ENCODE results near the gene RBPJ.

RBPJ gene

DNA sequence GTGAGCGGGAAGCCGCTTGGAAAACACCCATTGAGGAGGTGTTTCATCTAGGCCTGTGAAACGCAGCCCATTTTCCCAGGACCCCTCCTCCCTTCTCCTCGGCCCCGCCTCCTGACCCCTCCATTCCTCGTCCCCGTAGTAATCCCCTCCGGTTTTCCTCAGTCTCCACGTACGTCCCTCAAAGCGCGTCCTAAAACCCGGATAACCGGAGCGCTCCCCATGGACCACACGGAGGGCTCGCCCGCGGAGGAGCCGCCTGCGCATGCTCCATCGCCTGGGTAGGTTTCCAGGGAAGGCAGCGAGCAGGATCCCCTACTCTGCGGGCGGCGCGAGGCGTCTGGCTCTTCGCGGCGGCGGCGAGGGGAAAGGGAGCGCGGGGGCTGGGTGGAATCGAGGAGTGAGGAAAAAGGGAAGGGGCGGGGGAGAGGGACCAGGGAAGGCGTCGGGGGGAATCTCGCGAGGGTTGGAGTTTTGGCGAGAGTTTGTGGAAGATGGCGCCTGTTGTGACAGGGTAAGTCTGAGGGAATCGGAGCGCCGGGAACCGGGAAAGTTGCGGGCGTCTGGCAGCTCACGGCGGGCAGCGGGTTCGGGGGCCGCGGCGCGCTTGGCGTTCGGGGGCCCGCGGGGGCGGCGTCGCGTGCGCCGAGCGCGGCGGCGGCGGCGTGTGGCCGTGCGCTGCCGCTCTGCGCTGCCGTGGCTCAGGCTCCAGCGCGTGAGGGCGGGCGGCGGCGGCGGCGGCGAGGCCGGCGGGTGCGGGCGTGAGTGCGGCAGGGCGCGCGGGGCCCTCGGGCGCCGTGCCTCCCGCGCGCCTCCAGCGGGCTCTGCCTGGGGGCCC is at the start of gene RBPJ:
TSS of gene RBPJ (plus strand) at position 477 of the 835 bp plus-strand sequence. CDS start at position 492, 15 bp downstream.
- DNase-seq, result peak; percentile 85 to 88

GRCh38 chr4:26271703-26272102 is 49.1 kb upstream of the RBPJ start:
- no peak for DNase-seq

- DNase-seq, result no peak
Measured at GRCh38 chr4:26272654-26273615, 47.9 kb upstream of the RBPJ start.

DNA sequence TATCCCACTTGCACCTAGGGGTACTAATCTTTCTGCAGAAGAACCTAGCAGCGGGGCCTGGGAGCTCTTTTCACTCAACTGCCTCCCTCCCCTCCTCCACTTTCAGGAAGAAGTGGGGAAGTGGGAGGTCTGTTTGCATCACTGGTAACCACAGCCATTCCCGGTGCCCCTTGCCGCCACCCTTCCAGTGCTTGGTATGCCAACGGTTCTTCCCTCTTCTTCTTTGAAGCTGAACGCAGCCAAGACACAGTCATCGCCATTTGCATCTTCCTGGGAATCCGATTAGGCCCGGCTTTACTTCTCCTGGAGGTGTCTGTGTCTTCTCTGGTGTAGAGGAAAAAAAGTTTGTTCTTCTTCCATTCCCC is 47.2 kb upstream of the RBPJ start:
- no peak for DNase-seq

DNA sequence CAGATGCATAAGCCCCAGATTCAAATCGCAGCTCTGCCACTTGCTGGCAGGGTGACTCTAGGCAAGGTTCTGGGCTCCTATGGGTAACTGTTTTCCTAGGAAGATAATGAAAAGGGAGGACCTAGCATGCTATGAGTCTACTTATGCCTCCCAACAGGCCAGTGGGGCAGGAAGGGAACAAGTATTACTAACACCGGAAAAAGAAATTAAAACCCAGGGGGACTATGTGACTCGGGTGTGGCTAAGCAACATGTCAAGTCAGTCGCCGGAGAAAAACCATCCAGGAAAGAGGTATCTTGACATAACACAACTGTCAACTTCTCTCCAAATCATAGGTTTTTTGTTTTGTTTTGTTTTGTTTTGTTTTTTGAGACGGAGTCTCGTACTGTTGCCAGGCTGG is 45.5 kb upstream of the RBPJ start:
- no peak for DNase-seq

DNA sequence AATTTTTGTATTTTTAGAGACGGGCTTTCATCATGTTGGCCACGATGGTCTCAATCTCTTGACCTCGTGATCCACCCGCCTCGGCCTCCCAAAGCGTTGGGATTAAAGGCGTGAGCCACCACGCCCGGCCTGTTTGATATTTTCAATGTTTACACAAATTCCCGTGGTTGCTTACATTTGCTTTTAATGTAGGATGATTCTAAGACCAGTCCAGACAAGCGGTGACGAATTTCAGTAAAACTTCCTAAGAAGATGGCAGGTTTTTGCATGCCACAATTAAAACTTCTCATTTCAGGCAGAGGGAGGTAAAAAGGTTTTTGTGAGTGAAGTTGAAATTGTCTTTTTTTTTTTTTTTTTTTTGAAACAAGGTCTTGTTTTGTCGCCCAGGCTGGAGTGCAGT is 41.4 kb upstream of the RBPJ start:
- no peak for DNase-seq

- no peak for DNase-seq
Measured at GRCh38 chr4:26281881-26282280, 38.9 kb upstream of the RBPJ start.

DNA sequence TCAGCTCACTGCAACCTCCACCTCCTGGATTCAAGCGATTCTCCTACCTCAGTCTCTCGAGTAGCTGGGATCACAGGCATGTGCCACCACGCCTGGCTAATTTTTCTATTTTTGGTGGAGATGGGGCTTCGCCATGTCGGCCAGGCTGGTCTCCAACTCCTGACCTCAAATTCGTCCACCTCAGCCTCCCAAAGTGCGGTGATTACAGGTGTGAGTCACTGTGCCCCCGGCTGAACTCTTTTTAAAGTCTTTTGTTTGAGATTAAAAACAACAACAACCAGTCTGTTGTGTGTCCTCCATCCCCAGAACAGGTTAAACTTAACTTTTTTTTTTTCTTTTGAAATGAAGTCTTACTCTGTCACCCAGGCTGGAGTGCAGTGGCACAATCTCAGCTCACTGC is 36.3 kb upstream of the RBPJ start:
- DNase-seq, result no peak

GRCh38 chr4:26285272-26285671 is 35.5 kb upstream of the RBPJ start:
- no peak for DNase-seq

DNA sequence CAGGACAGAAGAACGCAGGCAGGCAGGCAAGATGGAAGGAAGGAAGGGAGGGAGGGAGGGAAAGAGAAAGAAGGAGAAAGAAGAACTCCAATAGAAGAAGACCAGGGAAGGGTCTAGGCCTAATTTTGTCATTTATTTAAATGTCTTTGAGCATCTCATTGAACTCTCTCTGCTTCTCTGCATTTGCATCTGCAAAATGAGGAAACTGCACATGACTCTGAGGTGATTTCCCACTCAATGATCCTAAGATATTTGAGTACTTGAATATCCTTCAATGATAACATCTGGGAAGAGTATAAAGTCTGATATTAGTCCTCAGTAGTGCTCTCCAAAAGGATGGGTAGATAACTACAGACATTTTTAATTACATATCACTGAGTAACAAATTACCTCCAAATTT is 33.1 kb upstream of the RBPJ start:
- DNase-seq, result no peak

DNA sequence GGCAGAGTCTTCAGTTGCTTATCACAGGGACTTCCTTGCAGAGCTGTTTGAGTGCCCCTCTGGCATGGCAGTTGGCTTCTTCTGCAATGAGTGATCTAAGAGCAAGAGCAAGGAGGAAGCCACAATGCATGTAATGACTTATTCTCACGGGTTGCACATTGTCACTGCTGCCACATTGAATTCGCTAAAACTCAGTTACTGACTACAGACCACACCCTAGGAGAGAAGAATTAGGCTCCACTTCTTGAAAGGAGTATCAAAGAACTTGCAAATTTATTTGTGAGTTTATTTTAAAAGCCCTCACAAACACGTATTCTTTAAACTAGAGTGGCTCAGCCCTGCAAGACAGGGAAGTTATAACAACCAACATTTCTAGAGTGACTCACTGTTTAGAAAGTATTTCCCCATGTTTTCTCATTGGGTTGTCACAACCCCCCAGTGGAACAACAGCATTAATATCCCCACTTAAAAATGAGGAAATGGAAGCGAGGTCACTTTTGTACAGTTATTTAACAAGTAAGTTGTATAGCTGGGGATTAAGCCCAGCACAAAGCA is 32.4 kb upstream of the RBPJ start:
- DNase-seq, result peak; percentile 15 to 28

- DNase-seq, result no peak
Measured at GRCh38 chr4:26289401-26289800, 31.4 kb upstream of the RBPJ start.

DNA sequence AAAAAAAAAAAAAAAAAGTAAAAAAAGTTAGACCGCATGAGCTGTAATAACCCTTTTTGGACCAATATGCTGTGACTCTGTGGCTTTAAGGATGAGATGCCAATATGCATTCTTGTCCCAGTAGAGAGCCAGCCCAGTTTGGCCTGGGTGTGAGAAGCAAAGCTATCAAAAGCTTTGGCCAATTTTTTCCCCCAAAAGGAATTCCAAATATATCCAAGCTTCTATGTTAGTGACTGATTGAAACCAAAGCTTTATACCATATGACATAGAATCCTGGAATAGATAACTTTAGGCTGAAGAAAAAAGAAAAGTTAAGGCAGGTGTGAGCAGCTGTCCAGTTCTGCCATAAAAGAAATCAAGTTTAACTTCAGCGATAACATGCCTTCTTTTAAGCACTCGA is 30.5 kb upstream of the RBPJ start:
- DNase-seq, result no peak

DNA sequence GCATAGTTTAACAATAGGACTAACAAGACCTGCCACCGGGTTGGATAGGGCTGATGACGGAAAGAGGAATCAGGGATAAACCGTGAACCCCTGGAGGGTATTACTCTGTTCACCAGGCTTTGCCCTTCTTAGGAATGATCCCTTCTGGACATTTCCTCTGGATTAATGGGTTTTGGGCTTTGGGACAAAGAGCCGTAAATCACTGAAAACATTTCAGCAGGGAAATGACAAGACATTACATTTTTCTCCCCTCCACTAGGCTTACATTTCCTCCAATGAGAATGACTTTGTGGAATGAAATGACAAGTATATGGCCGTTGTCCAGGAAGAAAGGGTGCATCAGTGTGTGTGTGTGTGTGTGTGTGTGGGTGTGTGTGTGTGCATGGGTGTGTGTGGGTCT is 25.9 kb upstream of the RBPJ start:
- no peak for DNase-seq

GRCh38 chr4:26296021-26296420 is 24.8 kb upstream of the RBPJ start:
- no peak for DNase-seq

DNA sequence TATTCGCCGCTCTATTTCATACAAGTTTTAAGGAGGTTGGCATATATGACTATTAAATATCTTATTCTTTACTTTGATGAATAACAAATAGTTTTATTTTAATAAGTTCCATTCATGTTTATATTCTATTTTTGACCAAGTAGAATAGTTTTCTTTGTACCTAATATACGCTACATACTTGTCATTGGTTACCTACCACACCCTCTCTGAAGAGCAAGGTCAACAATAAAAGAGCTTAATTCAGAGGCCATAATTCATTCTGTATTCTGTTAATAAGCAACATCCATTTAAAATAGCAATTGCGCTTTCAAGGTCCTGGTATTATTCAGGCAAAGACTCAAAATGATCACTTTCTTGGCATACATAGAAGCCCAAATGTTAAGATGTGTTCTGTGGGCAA is 24.3 kb upstream of the RBPJ start:
- no peak for DNase-seq

DNA sequence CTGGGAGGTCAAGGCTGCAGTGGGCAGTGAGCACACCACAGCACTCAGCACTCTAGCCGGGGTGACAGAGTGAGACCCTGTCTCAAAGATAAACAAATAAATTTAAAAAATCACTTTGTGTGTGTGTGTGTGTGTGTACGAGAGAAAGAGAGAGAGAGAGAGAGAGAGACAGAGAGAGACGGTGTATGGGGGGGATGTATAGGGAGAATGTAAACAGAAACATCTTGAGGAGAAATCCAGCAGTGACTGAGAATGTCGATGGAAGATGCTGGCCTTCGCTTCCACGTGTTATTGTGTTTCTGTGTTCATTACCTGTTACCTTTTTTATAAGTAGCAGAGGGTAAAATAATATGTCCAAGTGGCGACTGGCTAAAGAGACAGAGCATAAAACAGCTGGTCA is 23.6 kb upstream of the RBPJ start:
- no peak for DNase-seq

- no peak for DNase-seq
Measured at GRCh38 chr4:26298198-26298947, 22.4 kb upstream of the RBPJ start.

GRCh38 chr4:26299254-26299882 is 21.4 kb upstream of the RBPJ start:
- no peak for DNase-seq

DNA sequence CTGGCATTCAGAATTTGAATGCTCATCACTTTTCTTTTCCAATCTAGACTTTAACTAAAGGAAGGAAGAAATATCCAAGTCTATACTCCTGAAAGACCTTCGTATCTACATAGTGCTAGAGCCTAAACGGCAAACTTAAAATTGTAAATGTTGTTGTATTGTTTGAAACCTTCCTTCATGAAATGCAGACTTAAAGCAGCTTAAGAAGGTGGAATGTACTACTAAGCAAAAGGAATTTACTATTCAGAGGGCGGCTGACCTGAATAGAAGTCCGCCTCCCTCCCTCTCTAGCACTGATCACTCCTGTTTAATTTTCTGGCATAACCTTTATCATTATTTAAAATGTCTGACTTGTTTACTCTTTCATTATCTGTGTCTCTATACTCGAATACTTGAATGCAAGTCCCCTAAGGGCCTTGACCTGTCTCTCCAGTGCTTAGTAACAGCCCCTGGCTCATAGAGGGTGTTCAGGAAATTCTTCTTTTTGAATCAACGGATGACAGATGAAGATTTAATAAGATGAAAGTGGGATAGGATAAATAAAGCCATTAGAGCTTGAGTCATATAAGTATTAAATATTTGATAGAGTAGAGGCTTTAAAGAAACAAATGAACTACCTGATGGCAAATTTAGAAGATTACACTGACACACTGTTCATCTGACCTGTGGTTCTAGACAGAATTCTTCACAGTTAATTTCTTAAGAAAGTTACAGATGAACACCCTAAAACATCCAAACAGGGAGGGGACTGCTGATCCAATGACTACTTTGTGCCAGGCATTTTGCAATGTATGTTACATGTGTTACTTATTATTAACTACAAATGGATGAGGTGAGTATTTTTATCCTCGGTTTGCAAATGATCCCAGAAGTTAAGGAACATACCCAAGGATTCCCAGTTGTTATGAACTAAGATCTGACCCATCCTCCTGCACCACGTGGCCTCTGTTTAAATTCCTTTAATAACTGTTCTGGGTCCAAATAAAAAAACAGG is 20.2 kb upstream of the RBPJ start:
- no peak for DNase-seq

Data from stimulated activated CD4-positive, alpha-beta T cell treated with anti-CD3 and anti-CD28 coated beads, Interleukin-2, amount 100 ng/mL, for 24 hours (primary cell).